K562 (cell line): ENCODE results near the gene MYOM1. TPM values are rescaled to one million over a fixed set of nuclear protein-coding genes. Genes with fewer than 3 reads are reported as not detected.

Experiments
- ATAC-seq: fragments of 200-7000 bp; cut with Tn5 transposase; 3 replicates; pipeline ENCODE4 v1.9.1; 2020; ENCODE audit warnings: moderate library complexity
- BruUV-seq: library from RNA; stranded (reverse); fragments of 400-500 nt; replicated peaks from 2 replicates; lab custom pipeline; 2021; lab: Mats Ljungman, UMichigan
- CTCF ChIA-PET: fragments of 300-600 bp; formaldehyde crosslinking; extraction: SDS; loops from one replicate; lab custom pipeline; 2021; ENCODE audit warnings: low intra/inter-chr PET ratio; lab: Yijun Ruan, JAX
- POLR2A ChIA-PET: fragments of 300-600, 350-650 bp; sonication (Branson Sonifier 250); formaldehyde crosslinking; extraction: SDS; loops from one replicate; lab custom pipeline; 2021; ENCODE audit warnings: antibody characterized with exemption, inconsistent platforms; lab: Yijun Ruan, JAX
- DNase-seq, 4 experiments: peaks; one replicate each; pipeline versions ENCODE4 v3.0.0 to v3.0.0-alpha.2; 2011 to 2018; ENCODE audit warnings: low spot score in 3 of 4, mixed read lengths in 3 of 4; ENCODE audit errors: extremely low read depth in 1 of 4
- FAIRE-seq: peaks from 2 replicates; lab custom pipeline; 2011; peaks lifted over from hg19 to GRCh38; lab: Jason Lieb, UNC
- H2AFZ ChIP-seq: 2 replicates; pipeline ENCODE4 v1.6.0; 2011; ENCODE audit warnings: low read depth, low read length, control low read depth, inconsistent platforms
- H3K27ac ChIP-seq: fragments of 200-600 bp; 3 replicates; pipeline ENCODE4 v1.8.0; 2011; ENCODE audit warnings: low read depth, mild to moderate bottlenecking, control low read depth, inconsistent platforms, low read length, moderate library complexity, mixed read lengths; ENCODE audit errors: extremely low read depth
- H3K27me3 ChIP-seq, 2 experiments: fragments of 300-600 bp in 1 of 2; 2 replicates in 1 of 2; 3 replicates in 1 of 2; pipeline versions ENCODE4 v1.6.0 to v1.8.0; 2011; ENCODE audit warnings: inconsistent platforms in 2 of 2, low read length in 2 of 2, mild to moderate bottlenecking in 1 of 2, mixed read lengths in 1 of 2, moderate library complexity in 1 of 2; ENCODE audit not compliant: control insufficient read depth in 2 of 2, insufficient read depth in 2 of 2
- H3K36me3 ChIP-seq: fragments of 300-600 bp; 3 replicates; pipeline ENCODE4 v1.8.0; 2011; ENCODE audit warnings: mild to moderate bottlenecking, low read length, inconsistent platforms; ENCODE audit not compliant: control insufficient read depth, insufficient read depth
- H3K4me1 ChIP-seq, 2 experiments: fragments of 200-600 bp in 1 of 2; replicated peaks in 1 of 2; 2 replicates in 1 of 2; 3 replicates in 1 of 2; pipeline versions ENCODE4 v1.5.1 to v1.8.0; 2011; ENCODE audit warnings: inconsistent platforms in 2 of 2, low read length in 2 of 2, mild to moderate bottlenecking in 1 of 2, mixed read lengths in 1 of 2, moderate library complexity in 1 of 2; ENCODE audit not compliant: control insufficient read depth in 2 of 2, insufficient read depth in 2 of 2
- H3K4me2 ChIP-seq: 2 replicates; pipeline ENCODE4 v1.6.1; 2011; ENCODE audit warnings: low read length, control low read depth, inconsistent platforms, mixed read lengths; ENCODE audit not compliant: insufficient read depth
- H3K4me3 ChIP-seq: fragments of 200-600 bp; sonication (generic), shearing (Covaris generic); 2 replicates; pipeline ENCODE4 v1.5.1; 2016; ENCODE audit warnings: control low read depth, inconsistent platforms
- H3K79me2 ChIP-seq: fragments of 200-600 bp; 3 replicates; pipeline ENCODE4 v1.8.0; 2011; ENCODE audit warnings: low read length, inconsistent platforms; ENCODE audit not compliant: control insufficient read depth, insufficient read depth
- H3K9ac ChIP-seq, 2 experiments: 2 replicates each; pipeline versions ENCODE4 v1.6.0 to v1.6.1; 2011; ENCODE audit warnings: low read depth in 2 of 2, low read length in 2 of 2, control low read depth in 1 of 2, inconsistent platforms in 1 of 2, mild to moderate bottlenecking in 1 of 2, mixed read lengths in 1 of 2; ENCODE audit not compliant: insufficient read depth in 1 of 2
- H3K9me1 ChIP-seq: one replicate; pipeline ENCODE4 v1.6.0; 2011; ENCODE audit warnings: inconsistent platforms, mild to moderate bottlenecking, low read length, moderate library complexity; ENCODE audit not compliant: control insufficient read depth, insufficient read depth
- H3K9me3 ChIP-seq: replicated peaks from 2 replicates; pipeline ENCODE4 v1.5.1; 2011; ENCODE audit warnings: low read depth, low read length, inconsistent platforms; ENCODE audit not compliant: control insufficient read depth, insufficient read depth
- H4K20me1 ChIP-seq: replicated peaks from 2 replicates; pipeline ENCODE4 v1.6.1; 2011; ENCODE audit warnings: low read length, inconsistent platforms, mixed read lengths; ENCODE audit not compliant: control insufficient read depth, insufficient read depth
- HNRNPL ChIP-seq: fragments of 200-400 bp; formaldehyde crosslinking; IDR thresholded peaks from 2 replicates; pipeline ENCODE4 v1.6.1; 2017; ENCODE audit warnings: low read depth, mild to moderate bottlenecking, low read length
- JUN ChIP-seq, 2 experiments: sonication (generic) in 1 of 2; formaldehyde crosslinking in 1 of 2; IDR thresholded peaks; 2 replicates each; pipeline versions ENCODE4 v1.6.1 to v1.8.0; 2012 to 2022; ENCODE audit warnings: borderline replicate concordance in 2 of 2, mild to moderate bottlenecking in 2 of 2, improper control_type of control experiment in 1 of 2, low read depth in 1 of 2, low read length in 1 of 2, missing genetic modification reagents in 1 of 2
- KDM5B ChIP-seq: fragments of 200-600 bp; sonication (generic); IDR thresholded peaks from 2 replicates; pipeline ENCODE4 v1.6.1; 2012; ENCODE audit warnings: low read depth, mild to moderate bottlenecking, moderate library complexity, low read length, control low read depth, inconsistent platforms; ENCODE audit not compliant: insufficient replicate concordance
- RFX1 ChIP-seq: fragments of 450-650 bp; IDR thresholded peaks from 2 replicates; pipeline ENCODE4 v1.6.1; 2016; ENCODE audit warnings: mild to moderate bottlenecking, moderate library complexity
- SMARCB1 ChIP-seq: IDR thresholded peaks from 2 replicates; pipeline ENCODE4 v1.6.1; 2011; ENCODE audit warnings: improper control_type of control experiment, low read depth; ENCODE audit not compliant: insufficient read length
- WGBS: fragments of 100-300 bp; shearing (Covaris generic); methylation state at CpG from one replicate; pipeline ENCODE4 v1.1.6; 2016; ENCODE audit warnings: low coverage, mixed read lengths; ENCODE audit not compliant: insufficient coverage; ENCODE audit errors: missing lambda C conversion rate; 5-methylcytosine and 5-hydroxymethylcytosine counted together
- in situ Hi-C: fragments of 300-500 bp; cut with MboI; formaldehyde crosslinking; loops from 4 replicates; pipeline ENCODE4 v1.15.0; 2018; ENCODE audit warnings: inconsistent platforms, mixed read lengths
- intact Hi-C: fragments of 100-400 bp; cut with micrococcal nuclease; formaldehyde crosslinking; loops from 2 replicates; pipeline ENCODE4 v1.14.2; 2022
- polyA plus RNA-seq, 8 experiments: library from polyadenylated mRNA; depleted of rRNA in 4 of 8; stranded (reverse) in 5 of 8; unstranded in 3 of 8; fragments of >200 nt; fragmentation: Nextera tagmentation in 2 of 8; fragmentation: Illumina TruSeq in 1 of 8; extraction: Ambion mirVana in 2 of 8; extraction: Trizol in 1 of 8; gene quantifications; 2 replicates each; pipeline versions ENCODE4 v1.2.1 to v1.2.3, GENCODE V29; 2011 to 2014; ENCODE audit warnings: inconsistent platforms in 1 of 8, missing spikeins in 1 of 8
- total RNA-seq, 7 experiments: library from RNA; depleted of rRNA in 6 of 7; stranded (reverse); fragments of >200 nt in 6 of 7; fragmentation: Illumina TruSeq in 2 of 7; extraction: Trizol in 2 of 7; gene quantifications; 2 replicates each; pipeline versions ENCODE4 v1.2.1 to v1.2.3, GENCODE V29; 2011 to 2021; ENCODE audit warnings: low replicate concordance in 1 of 7
- TF ChIP-seq, protein P1 (sequence below): sonication (generic); IDR thresholded peaks from 2 replicates; pipeline ENCODE4 v1.6.1; 2016

The MYOM1 gene
- total and polyA plus RNA-seq, 9 of the 15 experiments (the other 6 are each of a cell fraction or from before 2014, with no cell fraction given), result 0.01 to 0.62 (median 0.25) TPM

DNA sequence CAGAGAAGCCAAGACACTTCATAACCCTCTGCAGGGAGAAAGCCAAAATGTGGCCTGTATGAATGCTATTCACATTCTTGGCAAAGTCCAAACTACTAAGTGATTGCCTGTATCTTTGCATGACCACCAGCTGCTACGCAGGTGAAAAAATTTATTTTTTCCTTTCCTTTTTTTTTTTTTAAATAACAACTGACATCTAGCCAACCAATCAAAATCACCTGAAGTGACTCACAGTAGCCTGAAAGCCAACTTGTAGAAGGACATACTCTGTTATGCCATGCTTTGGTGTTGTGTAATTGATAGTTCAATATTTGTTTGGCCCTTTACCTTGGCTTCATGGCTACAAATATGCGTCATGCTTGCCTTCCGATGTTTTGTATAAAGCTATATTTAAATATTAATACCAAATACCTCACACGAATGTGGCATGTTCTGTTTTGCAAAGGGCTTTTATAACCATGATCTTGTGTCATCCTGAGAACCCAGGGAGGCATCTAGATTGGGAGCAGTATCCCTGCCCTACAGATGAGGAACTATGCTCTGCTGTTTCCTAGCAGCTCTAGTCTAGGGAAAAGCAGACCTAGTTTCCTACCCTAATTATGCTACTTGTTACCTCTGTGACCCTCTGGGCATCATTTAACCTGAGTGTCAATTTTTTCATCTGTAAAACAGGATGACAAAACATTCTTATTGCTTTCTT, 102.1 kb downstream of the MYOM1 start:
- FAIRE-seq, result no peak
- POLR2A ChIA-PET, result interaction anchor here (0.6 to 1.3 kb wide), 2 partner anchors 9 to 11 kb away, joined by 3 to 4 read pairs; no protein-coding TSS in a partner anchor
- 26% methylated on average over 4 of the region's 4 CpGs for WGBS
- intact Hi-C loops (no loop called here), in situ Hi-C loops (no loop called here)
- H3K9ac ChIP-seq, result no peak overlapping the region
- H3K27ac ChIP-seq, result no peak overlapping the region
- no peaks in the 10 kb centered on the region for H4K20me1 ChIP-seq
- no TSS peak for BruUV-seq
- no peak for DNase-seq
- H3K9me1 ChIP-seq, result no peaks in the 10 kb centered on the region
- no peaks in the 10 kb centered on the region; a peak in 1 of 5 replicates for H3K27me3 ChIP-seq
- no peak overlapping the region for H3K4me2 ChIP-seq
- no peaks in the 10 kb centered on the region for H3K9me3 ChIP-seq
- peaks cover 4 to 10% of the 10 kb centered on the region in 2 experiments; a peak in 3 of 5 replicates for H3K4me1 ChIP-seq
- H3K79me2 ChIP-seq, result no peaks in the 10 kb centered on the region
- TF ChIP-seq JUN (IDR thresholded peaks at IDR 0.05; ENCODE audit: borderline replicate concordance, low read depth, low read length) (no peak), JUN (CRISPR knock-in tag; IDR thresholded peaks at IDR 0.05; ENCODE audit: borderline replicate concordance) (no peak), RFX1 (no peak), HNRNPL (no peak), SMARCB1 (no peak), KDM5B (no peak)
- TF ChIP-seq, protein P1, sequence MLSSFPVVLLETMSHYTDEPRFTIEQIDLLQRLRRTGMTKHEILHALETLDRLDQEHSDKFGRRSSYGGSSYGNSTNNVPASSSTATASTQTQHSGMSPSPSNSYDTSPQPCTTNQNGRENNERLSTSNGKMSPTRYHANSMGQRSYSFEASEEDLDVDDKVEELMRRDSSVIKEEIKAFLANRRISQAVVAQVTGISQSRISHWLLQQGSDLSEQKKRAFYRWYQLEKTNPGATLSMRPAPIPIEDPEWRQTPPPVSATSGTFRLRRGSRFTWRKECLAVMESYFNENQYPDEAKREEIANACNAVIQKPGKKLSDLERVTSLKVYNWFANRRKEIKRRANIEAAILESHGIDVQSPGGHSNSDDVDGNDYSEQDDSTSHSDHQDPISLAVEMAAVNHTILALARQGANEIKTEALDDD, result no peak
- CTCF ChIA-PET, result no interaction called here
- no peaks in the 10 kb centered on the region for H3K36me3 ChIP-seq
- no peak overlapping the region for H2AFZ ChIP-seq
- ATAC-seq, result 0 out of 3 replicates have a peak, but pooled peaks have one; percentile 17
- no peak overlapping the region for H3K4me3 ChIP-seq
